Activated naive CD8-positive, alpha-beta T cell treated with anti-CD3 and anti-CD28 coated beads for 36 hours (primary cell): ENCODE data around the gene ITGAX. TPM values are rescaled to one million over a fixed set of nuclear protein-coding genes. Genes with fewer than 3 reads are reported as not detected.
A peak's percentile ranks its signal among the peaks of the same experiment; 100 is the strongest.
"Not testable (repeated sequence)": the region's sequence is repeated elsewhere in the genome, so short reads cannot be mapped to it uniquely, and the experiment has no call there.

Source experiments
- DNase-seq: peaks from one replicate; pipeline ENCODE4 v3.0.0; 2021
- H3K27ac Mint-ChIP-seq: one replicate; pipeline ENCODE4 v1.8.0; 2022; ENCODE audit warnings: mild to moderate bottlenecking, moderate library complexity, mixed read lengths
- H3K27me3 Mint-ChIP-seq: one replicate; pipeline ENCODE4 v1.8.0; 2022; ENCODE audit warnings: mild to moderate bottlenecking, mixed read lengths
- H3K36me3 Mint-ChIP-seq: one replicate; pipeline ENCODE4 v1.8.0; 2021; ENCODE audit warnings: mild to moderate bottlenecking, mixed read lengths
- H3K4me1 Mint-ChIP-seq: one replicate; pipeline ENCODE4 v1.8.0; 2021; ENCODE audit warnings: mixed read lengths
- H3K4me3 Mint-ChIP-seq: one replicate; pipeline ENCODE4 v1.8.0; 2022; ENCODE audit warnings: mild to moderate bottlenecking, moderate library complexity, mixed read lengths
- H3K9me3 Mint-ChIP-seq: one replicate; pipeline ENCODE4 v1.8.0; 2022; ENCODE audit warnings: mixed read lengths
- total RNA-seq, 2 experiments: library from RNA; stranded (reverse); gene quantifications; one replicate each; pipeline ENCODE4 v1.2.3, GENCODE V29; 2021

ITGAX gene
- total RNA-seq, 2 experiments from 2014 or later: 1.4 to 1.6 TPM

GRCh38 chr16:31403590-31404352 is 48.8 kb downstream of the ITGAX start:
- H3K36me3 Mint-ChIP-seq: peaks cover 2% of the 10 kb centered on the region
- peaks cover 4% of the 10 kb centered on the region for H3K4me1 Mint-ChIP-seq
- H3K9me3 Mint-ChIP-seq: peaks cover 10% of the 10 kb centered on the region
- no peak overlapping the region for H3K27ac Mint-ChIP-seq
- DNase-seq: no peak
- H3K4me3 Mint-ChIP-seq: no peak overlapping the region
- no peaks in the 10 kb centered on the region for H3K27me3 Mint-ChIP-seq

- Mint-ChIP-seq H3K4me3 (no peak overlapping the region), H3K27ac (no peak overlapping the region), H3K27me3 (no peaks in the 10 kb centered on the region), H3K4me1 (peaks cover 4% of the 10 kb centered on the region), H3K9me3 (peaks cover 4% of the 10 kb centered on the region), H3K36me3 (no peaks in the 10 kb centered on the region)
- DNase-seq: no peak
These were observed 49.5 kb downstream of the ITGAX start for GRCh38 chr16:31404353-31405064.

GRCh38 chr16:31407406-31407805 is 52.4 kb downstream of the ITGAX start:
- no peak overlapping the region for H3K4me3 Mint-ChIP-seq
- H3K9me3 Mint-ChIP-seq: no peaks in the 10 kb centered on the region
- no peak overlapping the region for H3K27ac Mint-ChIP-seq
- H3K27me3 Mint-ChIP-seq: no peaks in the 10 kb centered on the region
- H3K4me1 Mint-ChIP-seq: peaks cover 4% of the 10 kb centered on the region
- DNase-seq: no peak
- no peaks in the 10 kb centered on the region for H3K36me3 Mint-ChIP-seq

GRCh38 chr16:31409433-31409832 is 54.5 kb downstream of the ITGAX start:
- Mint-ChIP-seq H3K4me3 (no peak overlapping the region), H3K27ac (no peak overlapping the region), H3K9me3 (no peaks in the 10 kb centered on the region), H3K27me3 (no peaks in the 10 kb centered on the region), H3K36me3 (no peaks in the 10 kb centered on the region), H3K4me1 (no peaks in the 10 kb centered on the region)
- DNase-seq: no peak

GRCh38 chr16:31410082-31410481 is 55.1 kb downstream of the ITGAX start:
- no peaks in the 10 kb centered on the region for H3K36me3 Mint-ChIP-seq
- no peaks in the 10 kb centered on the region for H3K9me3 Mint-ChIP-seq
- H3K27ac Mint-ChIP-seq: no peak overlapping the region
- peaks cover under 1% of the 10 kb centered on the region for H3K27me3 Mint-ChIP-seq
- H3K4me3 Mint-ChIP-seq: no peak overlapping the region
- no peak for DNase-seq
- no peaks in the 10 kb centered on the region for H3K4me1 Mint-ChIP-seq

- Mint-ChIP-seq H3K27ac (no peak overlapping the region), H3K4me3 (no peak overlapping the region), H3K36me3 (no peaks in the 10 kb centered on the region), H3K4me1 (no peaks in the 10 kb centered on the region), H3K9me3 (no peaks in the 10 kb centered on the region), H3K27me3 (peaks cover 7% of the 10 kb centered on the region)
- no peak for DNase-seq
These were observed 56.3 kb downstream of the ITGAX start for GRCh38 chr16:31411024-31411844.

- DNase-seq: no peak
- H3K4me1 Mint-ChIP-seq: no peaks in the 10 kb centered on the region
- H3K27ac Mint-ChIP-seq: no peak overlapping the region
- no peak overlapping the region for H3K4me3 Mint-ChIP-seq
- H3K36me3 Mint-ChIP-seq: no peaks in the 10 kb centered on the region
- H3K9me3 Mint-ChIP-seq: no peaks in the 10 kb centered on the region
- H3K27me3 Mint-ChIP-seq: peaks cover 8% of the 10 kb centered on the region
These were observed 57.8 kb downstream of the ITGAX start for GRCh38 chr16:31412750-31413149.

- Mint-ChIP-seq H3K4me3 (no peak overlapping the region), H3K4me1 (no peaks in the 10 kb centered on the region), H3K27ac (no peak overlapping the region), H3K9me3 (peaks cover 3% of the 10 kb centered on the region), H3K27me3 (peaks cover 14% of the 10 kb centered on the region), H3K36me3 (no peaks in the 10 kb centered on the region)
- no peak for DNase-seq
These were observed 58.4 kb downstream of the ITGAX start for GRCh38 chr16:31413381-31413780.

- no peak overlapping the region for H3K27ac Mint-ChIP-seq
- H3K27me3 Mint-ChIP-seq: peaks cover 15% of the 10 kb centered on the region
- H3K36me3 Mint-ChIP-seq: no peaks in the 10 kb centered on the region
- H3K4me3 Mint-ChIP-seq: no peak overlapping the region
- H3K9me3 Mint-ChIP-seq: peaks cover 3% of the 10 kb centered on the region
- H3K4me1 Mint-ChIP-seq: no peaks in the 10 kb centered on the region
- DNase-seq: no peak
These were observed 59.0 kb downstream of the ITGAX start for GRCh38 chr16:31413943-31414342.

- H3K4me3 Mint-ChIP-seq: no peak overlapping the region
- peaks cover 3% of the 10 kb centered on the region for H3K9me3 Mint-ChIP-seq
- H3K27ac Mint-ChIP-seq: no peak overlapping the region
- H3K4me1 Mint-ChIP-seq: no peaks in the 10 kb centered on the region
- no peaks in the 10 kb centered on the region for H3K36me3 Mint-ChIP-seq
- no peak for DNase-seq
- H3K27me3 Mint-ChIP-seq: peaks cover 15% of the 10 kb centered on the region
These were observed 59.7 kb downstream of the ITGAX start for GRCh38 chr16:31414706-31415105.

GRCh38 chr16:31416371-31416770 is 61.4 kb downstream of the ITGAX start:
- peaks cover 15% of the 10 kb centered on the region for H3K27me3 Mint-ChIP-seq
- peaks cover 3% of the 10 kb centered on the region for H3K9me3 Mint-ChIP-seq
- no peak overlapping the region for H3K4me3 Mint-ChIP-seq
- no peak overlapping the region for H3K27ac Mint-ChIP-seq
- peaks cover 8% of the 10 kb centered on the region for H3K4me1 Mint-ChIP-seq
- DNase-seq: no peak
- H3K36me3 Mint-ChIP-seq: no peaks in the 10 kb centered on the region

- DNase-seq, H3K9me3 Mint-ChIP-seq, H3K27ac Mint-ChIP-seq, H3K36me3 Mint-ChIP-seq, H3K4me3 Mint-ChIP-seq: not testable (repeated sequence)
- Mint-ChIP-seq H3K27me3 (peaks cover 15% of the 10 kb centered on the region), H3K4me1 (peaks cover 12% of the 10 kb centered on the region)
These were observed 62.1 kb downstream of the ITGAX start for GRCh38 chr16:31417036-31417435.

GRCh38 chr16:31417916-31418315 is 62.9 kb downstream of the ITGAX start:
- peaks cover 12% of the 10 kb centered on the region for H3K4me1 Mint-ChIP-seq
- peaks cover 3% of the 10 kb centered on the region for H3K9me3 Mint-ChIP-seq
- peaks cover 15% of the 10 kb centered on the region for H3K27me3 Mint-ChIP-seq
- H3K4me3 Mint-ChIP-seq: no peak overlapping the region
- H3K36me3 Mint-ChIP-seq: no peaks in the 10 kb centered on the region
- H3K27ac Mint-ChIP-seq: no peak overlapping the region
- no peak for DNase-seq

- no peaks in the 10 kb centered on the region for H3K36me3 Mint-ChIP-seq
- peak overlapping the region; percentile 6 for H3K4me3 Mint-ChIP-seq
- peaks cover 16% of the 10 kb centered on the region for H3K4me1 Mint-ChIP-seq
- peak; percentile 29 for DNase-seq
- H3K9me3 Mint-ChIP-seq: peaks cover 3% of the 10 kb centered on the region
- peaks cover 22% of the 10 kb centered on the region for H3K27me3 Mint-ChIP-seq
- H3K27ac Mint-ChIP-seq: peak overlapping the region; percentile 23
These were observed 65.1 kb downstream of the ITGAX start for GRCh38 chr16:31420037-31420436.

- peak; percentile 75 for DNase-seq
- H3K27ac Mint-ChIP-seq: peak overlapping the region; percentile 39
- H3K36me3 Mint-ChIP-seq: peaks cover 3% of the 10 kb centered on the region
- H3K9me3 Mint-ChIP-seq: peaks cover 5% of the 10 kb centered on the region
- peaks cover 28% of the 10 kb centered on the region for H3K27me3 Mint-ChIP-seq
- H3K4me3 Mint-ChIP-seq: no peak overlapping the region
- H3K4me1 Mint-ChIP-seq: peaks cover 20% of the 10 kb centered on the region
These were observed 66.6 kb downstream of the ITGAX start for GRCh38 chr16:31421587-31421986.
